ENCODE measurements around the gene PTGFR. TPM values are rescaled to one million over a fixed set of nuclear protein-coding genes. Genes with fewer than 3 reads are reported as not detected.

Gene PTGFR
- total RNA-seq, 1 donor from 2014 or later: not detected

DNA sequence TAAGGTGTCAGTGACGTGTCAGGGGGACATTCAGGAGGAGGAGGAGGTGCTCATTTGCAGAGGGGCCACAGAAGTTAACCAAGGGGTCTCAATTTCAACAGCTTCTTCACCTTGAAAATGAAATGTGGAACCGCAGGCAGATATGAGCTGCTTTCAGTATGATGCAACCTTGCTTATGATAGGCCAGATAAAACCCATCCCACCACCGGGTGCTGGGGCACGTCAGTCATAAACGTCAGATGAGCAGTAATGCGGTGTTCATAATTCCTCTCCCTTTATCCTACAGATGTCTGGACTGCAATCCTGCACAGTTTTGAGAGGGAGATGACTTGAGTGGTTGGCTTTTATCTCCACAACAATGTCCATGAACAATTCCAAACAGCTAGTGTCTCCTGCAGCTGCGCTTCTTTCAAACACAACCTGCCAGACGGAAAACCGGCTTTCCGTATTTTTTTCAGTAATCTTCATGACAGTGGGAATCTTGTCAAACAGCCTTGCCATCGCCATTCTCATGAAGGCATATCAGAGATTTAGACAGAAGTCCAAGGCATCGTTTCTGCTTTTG lies 1.7 kb downstream of the PTGFR start:
- H3K27ac Mint-ChIP-seq: no peak overlapping the region
- no peaks in the 10 kb centered on the region for H3K4me1 Mint-ChIP-seq
- intact Hi-C loops (cut with micrococcal nuclease): no loop called here
- H3K27me3 Mint-ChIP-seq: peaks cover 29% of the 10 kb centered on the region
- no peaks in the 10 kb centered on the region for H3K36me3 Mint-ChIP-seq (ENCODE audit: low read depth)
- no peak overlapping the region for H3K4me3 Mint-ChIP-seq
- H3K9me3 Mint-ChIP-seq: no peaks in the 10 kb centered on the region
- DNase-seq: no peak

DNA sequence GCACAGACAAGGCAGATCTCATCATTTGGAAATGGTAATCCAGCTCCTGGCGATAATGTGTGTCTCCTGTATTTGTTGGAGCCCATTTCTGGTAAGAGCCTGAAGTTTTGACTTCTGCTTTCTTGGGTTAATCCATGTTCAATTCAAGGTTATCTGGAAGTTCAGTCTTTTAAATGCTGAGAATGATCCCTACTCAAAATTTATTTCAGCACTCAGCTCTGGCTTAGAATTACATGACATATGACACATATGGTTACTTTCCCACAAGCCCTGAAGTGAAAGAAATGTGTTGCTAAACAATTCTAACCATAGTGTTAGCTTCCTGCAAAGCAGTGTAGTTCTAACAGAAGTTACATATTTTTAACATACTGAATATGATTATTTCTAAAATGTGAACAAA lies 2.7 kb downstream of the PTGFR start:
- no peaks in the 10 kb centered on the region for H3K36me3 Mint-ChIP-seq (ENCODE audit: low read depth)
- intact Hi-C loops (cut with micrococcal nuclease): no loop called here

DNA sequence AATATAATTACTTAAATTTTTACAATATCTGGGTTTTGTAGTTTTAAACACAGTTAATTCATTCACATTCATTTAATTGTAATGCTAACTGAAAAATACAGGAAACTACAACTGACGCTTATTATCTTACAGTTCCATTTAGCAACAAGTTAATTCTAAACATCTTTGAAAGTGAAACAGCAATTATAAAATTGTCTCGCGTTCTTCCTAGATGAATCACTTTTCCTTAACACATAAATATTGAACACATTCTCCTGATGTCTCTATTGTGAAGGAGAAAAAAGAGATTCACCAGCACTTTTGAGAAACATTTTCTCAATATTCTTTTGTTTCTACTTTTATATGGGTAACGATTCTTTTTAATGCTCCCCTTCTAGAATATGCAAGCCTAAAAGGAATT lies 6.4 kb downstream of the PTGFR start:
- no peak overlapping the region for H3K4me3 Mint-ChIP-seq

More for the DNA sequence above, 2.7 kb downstream of the PTGFR start:
- H3K4me3 Mint-ChIP-seq: no peak overlapping the region
- no peak for DNase-seq
- H3K9me3 Mint-ChIP-seq: no peaks in the 10 kb centered on the region
- no peaks in the 10 kb centered on the region for H3K4me1 Mint-ChIP-seq
- peaks cover 29% of the 10 kb centered on the region for H3K27me3 Mint-ChIP-seq
- no peak overlapping the region for H3K27ac Mint-ChIP-seq

DNA sequence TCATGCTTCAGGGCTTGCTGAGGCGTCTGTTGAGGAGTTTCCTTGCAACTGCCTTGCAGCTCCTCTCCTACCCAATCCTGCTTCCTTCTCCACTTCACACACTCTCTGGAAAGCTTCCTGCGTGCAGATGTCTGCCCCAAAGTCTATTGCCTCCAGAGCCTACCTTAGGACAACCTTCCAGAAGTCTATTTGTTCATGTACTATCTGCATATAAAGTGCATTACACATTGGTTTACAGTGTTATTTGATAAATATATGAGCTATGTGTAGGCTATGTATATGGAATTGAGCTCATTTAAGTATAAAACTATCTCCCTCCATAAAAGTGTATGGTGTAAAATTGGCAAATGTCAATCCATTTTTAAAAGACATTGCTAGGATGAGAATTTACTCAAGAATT lies 9.8 kb downstream of the PTGFR start:
- intact Hi-C loops (cut with micrococcal nuclease): no loop called here
- no peak for DNase-seq
- Mint-ChIP-seq H3K36me3 (ENCODE audit: low read depth) (no peaks in the 10 kb centered on the region), H3K4me3 (no peak overlapping the region), H3K27ac (no peak overlapping the region), H3K4me1 (no peaks in the 10 kb centered on the region), H3K27me3 (no peaks in the 10 kb centered on the region), H3K9me3 (no peaks in the 10 kb centered on the region)

More for the DNA sequence above, 6.4 kb downstream of the PTGFR start:
- Mint-ChIP-seq H3K4me1 (no peaks in the 10 kb centered on the region), H3K27me3 (peaks cover 5% of the 10 kb centered on the region), H3K9me3 (no peaks in the 10 kb centered on the region), H3K36me3 (ENCODE audit: low read depth) (no peaks in the 10 kb centered on the region), H3K27ac (no peak overlapping the region)
- no peak for DNase-seq
- intact Hi-C loops (cut with micrococcal nuclease): no loop called here

DNA sequence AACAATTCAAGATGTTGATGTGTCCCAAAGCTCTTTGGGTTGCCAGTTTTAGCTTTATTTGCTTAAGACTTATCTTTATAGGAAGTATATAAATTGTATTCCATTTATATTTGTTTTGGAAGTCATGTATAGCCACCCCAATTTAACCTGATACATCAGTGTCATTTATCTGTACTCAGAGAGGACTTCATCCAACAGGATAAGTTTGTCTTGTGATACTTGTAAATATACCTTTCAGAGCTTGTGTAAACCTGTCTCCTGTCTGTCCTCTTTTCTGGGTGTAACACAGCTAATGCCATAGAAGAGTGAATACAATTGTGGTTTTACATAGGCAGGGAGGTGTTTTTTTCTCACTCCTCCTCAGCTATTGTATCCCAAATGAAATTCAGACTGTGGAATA lies 10.4 kb downstream of the PTGFR start:
- no peaks in the 10 kb centered on the region for H3K4me1 Mint-ChIP-seq
- H3K27ac Mint-ChIP-seq: no peak overlapping the region
- no peak overlapping the region for H3K4me3 Mint-ChIP-seq
- no peaks in the 10 kb centered on the region for H3K27me3 Mint-ChIP-seq
- DNase-seq: no peak
- no peaks in the 10 kb centered on the region for H3K36me3 Mint-ChIP-seq (ENCODE audit: low read depth)
- no peaks in the 10 kb centered on the region for H3K9me3 Mint-ChIP-seq
- intact Hi-C loops (cut with micrococcal nuclease): no loop called here

DNA sequence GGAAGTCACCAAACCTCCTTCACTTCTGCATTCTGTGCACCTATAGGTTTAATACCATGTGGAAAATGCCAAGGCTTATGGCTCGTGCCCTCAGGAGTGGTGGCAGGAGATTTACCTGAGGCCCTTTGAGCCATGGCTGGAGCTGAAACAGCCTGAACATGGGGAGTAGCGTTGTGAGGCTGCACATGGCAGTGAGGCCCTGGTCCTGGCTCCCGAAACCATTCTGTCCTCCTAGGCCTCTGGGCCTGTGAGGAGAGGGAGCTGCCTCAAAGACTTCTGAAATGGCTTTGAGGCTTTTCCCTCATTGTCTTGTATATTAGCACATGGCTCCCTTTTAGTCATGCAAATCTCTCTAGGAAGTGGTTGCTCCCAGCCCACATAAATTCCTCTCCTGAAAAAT lies 20.6 kb downstream of the PTGFR start:
- H3K4me1 Mint-ChIP-seq: no peaks in the 10 kb centered on the region
- DNase-seq: no peak
- no peak overlapping the region for H3K27ac Mint-ChIP-seq
- peaks cover 7% of the 10 kb centered on the region for H3K9me3 Mint-ChIP-seq
- no peaks in the 10 kb centered on the region for H3K27me3 Mint-ChIP-seq
- no peaks in the 10 kb centered on the region for H3K36me3 Mint-ChIP-seq (ENCODE audit: low read depth)
- H3K4me3 Mint-ChIP-seq: no peak overlapping the region
- intact Hi-C loops (cut with micrococcal nuclease): no loop called here

DNA sequence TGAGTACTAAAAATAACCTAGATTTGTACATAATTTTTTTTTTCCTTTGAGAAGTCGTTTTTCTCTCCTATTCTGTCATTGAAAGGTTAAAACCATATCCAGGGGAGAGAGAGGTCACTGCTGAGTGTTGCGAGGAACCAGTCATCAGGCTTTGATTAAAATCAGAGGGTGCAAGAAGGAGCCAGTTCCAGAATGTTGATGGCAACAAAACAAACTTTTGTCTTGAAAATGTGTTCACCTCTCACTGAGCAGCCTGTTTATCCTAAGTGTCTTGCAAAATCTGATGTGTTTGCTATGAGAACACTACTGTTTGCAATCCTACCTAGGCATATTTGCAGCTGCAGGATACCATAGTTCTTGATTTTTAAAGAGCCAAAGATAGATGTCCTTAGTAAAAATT lies 25.9 kb downstream of the PTGFR start:
- Mint-ChIP-seq H3K4me1 (no peaks in the 10 kb centered on the region), H3K4me3 (no peak overlapping the region), H3K27me3 (no peaks in the 10 kb centered on the region), H3K9me3 (no peaks in the 10 kb centered on the region), H3K27ac (no peak overlapping the region), H3K36me3 (ENCODE audit: low read depth) (no peaks in the 10 kb centered on the region)
- no peak for DNase-seq
- intact Hi-C loops (cut with micrococcal nuclease): no loop called here

DNA sequence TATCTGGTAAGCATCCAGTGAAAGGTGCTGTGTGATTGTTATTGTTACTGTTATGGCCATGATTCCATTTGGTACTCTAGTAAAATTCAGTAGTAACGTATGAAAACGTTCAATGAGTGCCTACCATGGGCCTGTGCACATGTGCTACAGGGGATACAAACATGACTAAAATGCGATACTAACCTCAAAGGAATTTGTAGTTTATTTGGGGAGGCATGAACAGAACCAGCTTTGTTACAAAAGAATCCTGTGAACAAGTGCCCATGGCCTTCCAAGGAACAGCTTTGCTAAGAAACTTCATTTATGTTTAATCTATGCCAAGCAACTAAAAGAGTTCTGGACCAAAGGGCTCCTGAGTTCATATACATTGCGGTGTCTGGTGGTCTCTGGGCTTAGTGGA lies 28.7 kb downstream of the PTGFR start:
- Mint-ChIP-seq H3K27ac (no peak overlapping the region), H3K27me3 (no peaks in the 10 kb centered on the region), H3K9me3 (no peaks in the 10 kb centered on the region), H3K36me3 (ENCODE audit: low read depth) (no peaks in the 10 kb centered on the region), H3K4me3 (no peak overlapping the region), H3K4me1 (no peaks in the 10 kb centered on the region)
- DNase-seq: no peak
- intact Hi-C loops (cut with micrococcal nuclease): no loop called here

DNA sequence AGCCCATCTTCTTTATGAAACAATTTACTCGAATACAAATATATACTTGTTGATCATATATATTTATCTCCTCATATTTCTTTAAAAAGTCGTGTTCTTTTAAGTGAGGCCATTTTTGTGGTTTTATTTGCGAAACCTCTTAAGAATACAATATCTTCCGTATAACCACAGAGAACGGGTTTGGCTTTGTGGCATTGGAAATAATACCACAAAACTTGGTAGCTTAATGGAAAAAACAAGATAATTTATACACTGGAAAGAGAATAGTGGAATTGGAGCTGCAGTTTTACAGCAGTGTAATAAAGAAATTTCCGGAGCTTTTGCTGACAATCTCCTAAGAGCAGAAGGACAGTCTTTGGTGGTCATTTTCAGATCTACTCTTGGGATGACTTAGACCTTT lies 29.4 kb downstream of the PTGFR start:
- Mint-ChIP-seq H3K4me1 (no peaks in the 10 kb centered on the region), H3K27ac (no peak overlapping the region), H3K36me3 (ENCODE audit: low read depth) (no peaks in the 10 kb centered on the region), H3K9me3 (no peaks in the 10 kb centered on the region), H3K4me3 (no peak overlapping the region), H3K27me3 (no peaks in the 10 kb centered on the region)
- intact Hi-C loops (cut with micrococcal nuclease): no loop called here
- DNase-seq: no peak

DNA sequence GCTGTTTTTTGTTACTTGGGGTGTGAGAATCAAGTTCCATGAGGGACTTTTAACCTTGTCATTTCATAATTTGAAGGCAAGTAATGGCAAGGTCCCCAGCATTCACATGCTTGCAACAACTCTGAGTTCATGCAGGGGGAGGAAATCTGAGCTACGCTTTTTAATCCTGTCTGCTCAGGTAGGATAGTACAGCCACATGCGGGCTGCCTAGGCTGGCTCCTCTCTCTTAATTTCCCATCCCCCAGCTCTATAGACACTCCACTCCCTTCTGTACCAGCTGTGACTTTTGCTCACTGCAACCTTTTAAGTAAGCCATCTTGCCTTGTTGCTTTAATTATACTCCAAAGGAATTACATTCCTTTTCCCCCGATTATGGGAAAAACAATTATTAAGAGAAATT lies 30.1 kb downstream of the PTGFR start:
- Mint-ChIP-seq H3K4me1 (no peaks in the 10 kb centered on the region), H3K4me3 (no peak overlapping the region), H3K27ac (no peak overlapping the region), H3K9me3 (no peaks in the 10 kb centered on the region), H3K36me3 (ENCODE audit: low read depth) (no peaks in the 10 kb centered on the region), H3K27me3 (no peaks in the 10 kb centered on the region)
- no peak for DNase-seq
- intact Hi-C loops (cut with micrococcal nuclease): no loop called here

DNA sequence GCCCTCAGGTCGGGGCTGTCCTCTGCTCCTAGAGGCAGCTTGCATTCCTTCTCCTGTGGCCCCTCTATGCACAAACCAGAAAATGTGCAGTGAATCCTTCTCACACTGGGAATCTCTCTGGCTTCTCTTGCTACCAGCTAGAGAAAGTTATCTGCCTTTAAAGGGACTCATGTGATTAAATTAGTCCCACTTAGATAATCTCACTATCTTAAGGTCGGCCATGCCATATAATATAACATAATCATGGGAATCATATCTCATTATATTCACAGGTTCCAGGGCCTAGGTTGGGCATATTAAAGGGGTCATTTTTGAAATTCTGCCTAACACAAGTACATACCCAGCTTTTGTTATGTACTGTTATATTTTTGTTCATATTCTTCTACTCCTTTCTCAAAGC lies 31.4 kb downstream of the PTGFR start:
- no peak overlapping the region for H3K4me3 Mint-ChIP-seq
- no peak overlapping the region for H3K27ac Mint-ChIP-seq
- H3K9me3 Mint-ChIP-seq: no peaks in the 10 kb centered on the region
- no peaks in the 10 kb centered on the region for H3K4me1 Mint-ChIP-seq
- intact Hi-C loops (cut with micrococcal nuclease): no loop called here
- DNase-seq: no peak
- H3K36me3 Mint-ChIP-seq (ENCODE audit: low read depth): no peaks in the 10 kb centered on the region
- no peaks in the 10 kb centered on the region for H3K27me3 Mint-ChIP-seq

DNA sequence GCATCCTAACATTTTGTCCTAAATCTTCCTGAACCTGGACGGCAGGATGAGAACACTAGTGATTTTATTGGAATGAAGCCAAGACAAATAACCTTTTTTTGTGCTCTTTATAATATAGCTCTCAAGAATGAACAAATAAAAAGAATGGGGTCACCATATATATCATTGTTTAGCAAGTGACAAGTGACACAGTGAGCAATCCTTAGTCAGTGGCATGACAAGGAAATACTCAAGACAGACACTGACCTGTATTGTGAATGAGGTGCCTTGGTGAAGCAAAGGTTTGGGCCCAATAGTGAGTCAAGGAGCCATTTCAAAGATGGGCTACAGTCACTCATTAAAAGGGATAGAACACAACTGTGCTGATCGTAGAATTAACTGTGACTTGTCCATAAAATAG lies 35.7 kb downstream of the PTGFR start:
- DNase-seq: no peak
- Mint-ChIP-seq H3K27ac (no peak overlapping the region), H3K27me3 (peaks cover 2% of the 10 kb centered on the region), H3K9me3 (no peaks in the 10 kb centered on the region), H3K4me1 (no peaks in the 10 kb centered on the region), H3K36me3 (ENCODE audit: low read depth) (no peaks in the 10 kb centered on the region), H3K4me3 (no peak overlapping the region)
- intact Hi-C loops (cut with micrococcal nuclease): no loop called here

DNA sequence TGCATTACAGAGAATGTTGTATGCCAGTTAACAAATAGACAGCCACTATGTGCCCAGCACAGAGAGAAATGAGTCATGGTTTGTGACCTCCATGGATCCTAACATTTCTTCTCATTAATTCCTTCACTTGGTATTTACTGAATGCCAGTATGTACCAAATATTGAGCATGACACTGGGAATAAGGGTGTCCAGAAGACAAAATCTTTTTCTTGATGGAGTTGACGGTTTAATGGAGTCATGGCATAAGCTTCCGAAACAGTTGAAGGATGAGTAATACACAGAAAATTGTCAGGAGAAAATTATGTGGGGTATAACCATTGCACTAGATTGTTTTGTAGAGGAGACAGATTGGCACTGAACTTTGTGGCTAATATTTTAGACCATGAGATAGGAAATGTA lies 36.9 kb downstream of the PTGFR start:
- Mint-ChIP-seq H3K4me1 (no peaks in the 10 kb centered on the region), H3K27ac (no peak overlapping the region), H3K4me3 (no peak overlapping the region), H3K36me3 (ENCODE audit: low read depth) (no peaks in the 10 kb centered on the region), H3K27me3 (peaks cover 2% of the 10 kb centered on the region), H3K9me3 (no peaks in the 10 kb centered on the region)
- DNase-seq: no peak
- intact Hi-C loops (cut with micrococcal nuclease): no loop called here

DNA sequence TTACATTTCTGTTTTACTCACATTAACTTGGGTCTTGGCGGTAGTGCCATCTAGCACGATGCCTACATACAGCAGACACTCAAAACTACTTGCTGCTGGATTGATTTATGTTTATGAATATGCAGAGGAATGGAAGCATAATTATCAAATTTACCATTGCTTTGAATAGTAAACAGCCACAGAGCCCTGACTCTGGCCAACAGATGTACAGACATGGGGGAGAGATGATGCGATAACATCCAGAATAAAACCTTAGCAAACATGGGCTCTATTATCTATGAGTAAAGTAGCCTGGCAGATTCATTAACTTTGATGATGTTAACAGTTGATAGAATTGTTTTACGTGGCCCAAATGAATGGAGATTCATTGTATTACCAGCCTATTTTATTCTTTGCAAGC lies 42.8 kb downstream of the PTGFR start:
- intact Hi-C loops (cut with micrococcal nuclease): no loop called here
- no peaks in the 10 kb centered on the region for H3K4me1 Mint-ChIP-seq
- H3K27ac Mint-ChIP-seq: no peak overlapping the region
- no peak for DNase-seq
- no peaks in the 10 kb centered on the region for H3K9me3 Mint-ChIP-seq
- H3K36me3 Mint-ChIP-seq (ENCODE audit: low read depth): no peaks in the 10 kb centered on the region
- no peaks in the 10 kb centered on the region for H3K27me3 Mint-ChIP-seq
- H3K4me3 Mint-ChIP-seq: no peak overlapping the region

DNA sequence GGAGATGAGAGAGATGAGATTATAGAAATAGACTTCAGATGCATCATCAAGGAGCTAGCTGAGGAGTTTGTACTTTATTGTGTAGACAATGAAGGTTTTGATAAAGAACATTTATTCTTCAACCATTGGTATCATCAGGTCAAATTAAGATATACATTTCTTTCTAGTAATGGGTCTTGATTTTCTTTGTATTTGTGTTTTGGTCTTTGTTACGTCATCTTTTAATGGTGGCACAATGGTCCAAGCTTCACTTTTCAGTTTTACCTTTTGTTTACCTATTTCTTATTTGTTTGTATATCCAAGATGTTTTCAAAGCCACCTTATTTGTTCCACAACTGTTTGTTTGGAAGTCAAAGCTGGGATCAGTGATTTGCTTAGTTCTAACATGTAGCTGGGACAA lies 44.5 kb downstream of the PTGFR start:
- H3K4me1 Mint-ChIP-seq: no peaks in the 10 kb centered on the region
- no peaks in the 10 kb centered on the region for H3K9me3 Mint-ChIP-seq
- H3K4me3 Mint-ChIP-seq: no peak overlapping the region
- no peak for DNase-seq
- H3K27ac Mint-ChIP-seq: no peak overlapping the region
- intact Hi-C loops (cut with micrococcal nuclease): no loop called here
- H3K27me3 Mint-ChIP-seq: no peaks in the 10 kb centered on the region
- H3K36me3 Mint-ChIP-seq (ENCODE audit: low read depth): no peaks in the 10 kb centered on the region

All from activated CD4-positive, alpha-beta T cell treated with anti-CD3 and anti-CD28 coated beads, Interleukin-2, amount 10 ng/mL, durations not matched to agents 24 days and 14 days (primary cell).